Measurements from ENCODE around the gene TRIM41. TPM values are rescaled to one million over a fixed set of nuclear protein-coding genes. Genes with fewer than 3 reads are reported as not detected.

TRIM41 gene
- total RNA-seq, 1 donor = 12.7 TPM

GRCh38 chr5:181237729-181238385 is 14.8 kb downstream of the TRIM41 start:
- DNase-seq (ENCODE audit: low read depth) = no peak
- H3K4me3 ChIP-seq (ENCODE audit: low read depth, low read length) = no peak overlapping the region
- TF ChIP-seq CTCF (IDR thresholded peaks at IDR 0.05; ENCODE audit: insufficient read depth, low read length) = no peak

DNA sequence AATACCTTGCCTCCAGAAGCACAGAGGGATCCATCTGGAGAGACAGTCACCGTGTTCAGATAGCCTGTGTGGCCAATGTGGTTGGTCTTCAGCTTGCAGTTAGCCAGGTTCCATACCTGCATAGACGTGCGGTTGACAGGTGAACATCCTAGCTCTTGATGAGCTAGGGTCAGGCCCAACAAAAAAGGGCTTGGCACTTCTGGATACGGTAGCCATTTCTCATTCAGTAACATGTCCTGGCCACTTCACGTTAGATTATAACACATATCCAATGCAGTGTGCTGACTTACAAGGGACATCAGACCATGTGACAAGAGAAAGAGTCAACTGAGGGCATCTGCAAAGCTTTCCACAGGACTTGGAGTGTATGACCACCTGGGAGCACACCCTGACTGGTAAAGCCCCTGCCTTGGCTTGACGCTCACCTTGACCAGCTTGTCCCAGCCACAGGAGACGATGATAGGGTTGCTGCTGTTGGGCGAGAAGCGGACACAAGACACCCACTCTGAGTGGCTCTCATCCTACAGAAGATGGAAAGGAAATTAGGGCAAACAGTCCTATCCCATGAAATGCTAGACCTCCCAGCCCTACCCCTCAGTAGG is 16.1 kb downstream of the TRIM41 start:
- TF ChIP-seq CTCF (IDR thresholded peaks at IDR 0.05; ENCODE audit: insufficient read depth, low read length) = no peak

DNA sequence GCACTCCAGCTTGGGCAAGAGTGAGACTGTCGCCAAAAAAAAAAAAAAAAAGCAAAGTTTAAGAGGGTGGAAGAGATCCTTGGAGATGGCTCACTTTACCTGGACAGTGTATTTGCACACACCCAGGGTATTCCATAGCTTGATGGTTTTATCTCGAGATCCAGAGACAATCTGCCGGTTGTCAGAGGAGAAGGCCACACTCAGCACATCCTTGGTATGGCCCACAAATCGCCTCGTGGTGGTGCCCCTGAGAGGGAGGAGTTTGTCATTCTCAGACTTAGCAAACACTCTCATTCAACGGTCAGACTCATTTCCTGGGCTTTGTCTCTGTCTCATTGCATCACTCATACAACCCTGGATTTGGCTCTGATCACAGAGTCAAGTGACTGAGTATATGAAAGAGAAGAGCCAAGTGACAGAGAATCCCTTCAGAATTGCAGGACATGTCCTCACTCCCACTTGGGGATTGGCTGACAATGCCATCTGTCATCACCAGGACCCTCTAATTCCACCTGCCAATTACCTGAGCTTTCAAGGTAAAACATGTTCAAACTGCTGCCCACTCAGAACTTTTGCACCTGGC is 18.4 kb downstream of the TRIM41 start:
- H3K4me3 ChIP-seq (ENCODE audit: low read depth, low read length) = peak overlapping the region; percentile 94
- no peak for TF ChIP-seq CTCF (IDR thresholded peaks at IDR 0.05; ENCODE audit: insufficient read depth, low read length)
- peak; percentile 86 for DNase-seq (ENCODE audit: low read depth)

More for the DNA sequence above, 16.1 kb downstream of the TRIM41 start:
- no peak for DNase-seq (ENCODE audit: low read depth)
- H3K4me3 ChIP-seq (ENCODE audit: low read depth, low read length) = no peak overlapping the region

DNA sequence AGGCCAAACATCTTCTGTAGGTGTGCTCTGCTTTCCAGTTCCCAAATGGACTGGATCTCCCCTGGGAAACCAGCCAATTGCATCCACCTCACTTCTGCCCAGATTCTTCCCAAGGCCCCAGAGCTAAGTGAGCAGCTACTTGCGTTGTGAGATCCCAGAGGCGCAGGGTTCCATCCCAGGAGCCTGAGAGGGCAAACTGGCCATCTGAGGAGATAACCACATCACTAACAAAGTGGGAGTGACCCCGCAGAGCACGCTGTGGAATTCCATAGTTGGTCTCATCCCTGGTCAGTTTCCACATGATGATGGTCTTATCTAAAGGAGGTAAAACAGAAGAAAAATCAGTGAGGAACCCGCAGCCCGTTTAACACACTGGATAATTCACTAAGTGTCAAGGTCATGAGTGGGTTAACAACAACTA is 19.0 kb downstream of the TRIM41 start:
- peak overlapping the region; percentile 94 for H3K4me3 ChIP-seq (ENCODE audit: low read depth, low read length)
- TF ChIP-seq CTCF (IDR thresholded peaks at IDR 0.05; ENCODE audit: insufficient read depth, low read length) = no peak
- DNase-seq (ENCODE audit: low read depth) = peak; percentile 45

GRCh38 chr5:181243018-181243563 is 20.0 kb downstream of the TRIM41 start:
- no peak for DNase-seq (ENCODE audit: low read depth)
- no peak for TF ChIP-seq CTCF (IDR thresholded peaks at IDR 0.05; ENCODE audit: insufficient read depth, low read length)
- peak overlapping the region; percentile 94 for H3K4me3 ChIP-seq (ENCODE audit: low read depth, low read length)

DNA sequence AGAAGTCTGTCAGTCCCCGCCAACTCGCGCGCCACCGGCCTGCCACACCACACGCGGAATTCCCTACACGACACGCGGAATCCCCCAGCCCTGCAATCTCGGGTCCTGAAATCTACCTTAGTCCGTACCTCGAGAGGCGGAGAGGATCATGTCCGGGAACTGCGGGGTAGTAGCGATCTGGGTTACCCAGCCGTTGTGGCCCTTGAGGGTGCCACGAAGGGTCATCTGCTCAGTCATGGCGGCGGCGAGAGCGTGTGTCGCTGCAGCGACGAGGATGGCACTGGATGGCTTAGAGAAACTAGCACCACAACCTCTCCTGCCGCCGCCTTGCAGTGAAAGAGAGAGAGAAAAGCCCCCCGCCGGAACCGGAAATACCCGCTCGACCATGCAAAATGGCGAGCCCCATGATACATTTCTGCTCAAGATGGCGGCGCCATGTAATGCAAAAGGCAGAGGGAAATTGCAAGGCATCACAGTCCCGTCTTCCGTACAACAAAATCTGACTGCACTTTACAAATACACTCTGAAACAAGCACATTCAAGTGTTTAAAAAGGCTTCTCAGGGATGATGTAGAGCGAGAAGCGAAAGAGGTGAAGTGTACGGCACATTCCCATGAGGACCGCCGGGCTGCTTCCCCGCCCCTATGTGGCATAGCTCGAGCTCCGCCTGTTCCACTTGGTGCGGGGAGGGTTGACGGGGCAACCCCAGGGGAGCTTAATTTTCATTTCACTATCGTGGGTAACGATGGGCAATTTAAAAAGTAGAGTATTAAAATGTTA is 20.7 kb downstream of the TRIM41 start, which contains the start of gene RACK1:
TSS of gene RACK1 (minus strand) at position 343 of the 780 bp plus-strand sequence. CDS start at position 237, 106 bp downstream.
- peak; percentile 91 for DNase-seq (ENCODE audit: low read depth)
- H3K4me3 ChIP-seq (ENCODE audit: low read depth, low read length) = peak within 1 kb of the TSS; percentile 94
- no peak for TF ChIP-seq CTCF (IDR thresholded peaks at IDR 0.05; ENCODE audit: insufficient read depth, low read length)

Data from fibroblast of the aortic adventitia (primary cell).